HAP-1 (cell line): ENCODE data around the gene PCDHGA2.
"Not testable (repeated sequence)": the region's sequence is repeated elsewhere in the genome, so short reads cannot be mapped to it uniquely, and the experiment has no call there.

Source experiments
- DNase-seq, 2 experiments: peaks; one replicate each; pipeline ENCODE4 v3.0.0-alpha.2; 2016 to 2020; ENCODE audit warnings: low spot score in 2 of 2
- H3K27me3 ChIP-seq: fragments of 250-450 bp; sonication (Bioruptor Pico); 2 replicates; pipeline ENCODE4 v1.5.1; 2020; ENCODE audit warnings: low read depth, mild to moderate bottlenecking, moderate library complexity
- H3K36me3 ChIP-seq: fragments of 250-450 bp; sonication (Bioruptor Pico); replicated peaks from 2 replicates; pipeline ENCODE4 v1.5.1; 2020; ENCODE audit warnings: mild to moderate bottlenecking
- H3K4me1 ChIP-seq: fragments of 250-450 bp; sonication (Bioruptor Pico); 2 replicates; pipeline ENCODE4 v1.5.1; 2020; ENCODE audit warnings: mild to moderate bottlenecking
- H3K4me3 ChIP-seq: fragments of 250-450 bp; sonication (Bioruptor Pico); 2 replicates; pipeline ENCODE4 v1.5.1; 2020; ENCODE audit warnings: mild to moderate bottlenecking, moderate library complexity
- H3K9me3 ChIP-seq: fragments of 250-450 bp; sonication (Bioruptor Pico); 2 replicates; pipeline ENCODE4 v1.5.1; 2020; ENCODE audit warnings: mild to moderate bottlenecking, moderate library complexity
- in situ Hi-C: fragments of 300-500 bp; cut with MboI; formaldehyde crosslinking; loops from 3 replicates; pipeline ENCODE4 v1.14.3; 2020; ENCODE audit warnings: low sequenced_read_pairs, inconsistent platforms, mixed read lengths

The PCDHGA2 gene

DNA sequence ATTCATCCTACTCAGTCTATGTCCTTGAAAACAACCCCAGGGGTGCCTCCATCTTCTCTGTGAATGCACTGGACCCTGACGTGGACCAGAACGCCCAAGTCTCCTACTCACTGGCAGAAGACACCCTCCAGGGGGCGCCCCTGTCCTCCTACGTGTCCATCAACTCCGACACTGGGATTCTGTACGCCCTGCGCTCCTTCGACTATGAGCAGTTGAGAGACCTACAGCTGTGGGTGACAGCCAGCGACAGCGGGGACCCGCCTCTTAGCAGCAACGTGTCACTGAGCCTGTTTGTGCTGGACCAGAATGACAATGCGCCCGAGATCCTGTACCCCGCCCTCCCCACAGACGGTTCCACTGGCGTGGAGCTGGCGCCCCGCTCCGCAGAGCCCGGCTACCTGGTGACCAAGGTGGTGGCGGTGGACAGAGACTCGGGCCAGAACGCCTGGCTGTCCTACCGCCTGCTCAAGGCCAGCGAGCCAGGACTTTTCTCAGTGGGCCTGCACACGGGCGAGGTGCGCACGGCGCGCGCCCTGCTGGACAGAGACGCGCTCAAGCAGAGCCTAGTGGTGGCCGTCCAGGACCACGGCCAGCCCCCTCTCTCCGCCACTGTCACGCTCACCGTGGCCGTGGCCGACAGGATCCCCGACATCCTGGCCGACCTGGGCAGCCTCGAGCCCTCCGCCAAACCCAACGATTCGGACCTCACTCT is 37.0 kb downstream of the PCDHGA2 start:
- H3K9me3 ChIP-seq, H3K27me3 ChIP-seq, H3K4me3 ChIP-seq, H3K36me3 ChIP-seq, H3K4me1 ChIP-seq, in situ Hi-C loops: not testable (repeated sequence)
- peak in 1 of 2 experiments; percentile 24 for DNase-seq

DNA sequence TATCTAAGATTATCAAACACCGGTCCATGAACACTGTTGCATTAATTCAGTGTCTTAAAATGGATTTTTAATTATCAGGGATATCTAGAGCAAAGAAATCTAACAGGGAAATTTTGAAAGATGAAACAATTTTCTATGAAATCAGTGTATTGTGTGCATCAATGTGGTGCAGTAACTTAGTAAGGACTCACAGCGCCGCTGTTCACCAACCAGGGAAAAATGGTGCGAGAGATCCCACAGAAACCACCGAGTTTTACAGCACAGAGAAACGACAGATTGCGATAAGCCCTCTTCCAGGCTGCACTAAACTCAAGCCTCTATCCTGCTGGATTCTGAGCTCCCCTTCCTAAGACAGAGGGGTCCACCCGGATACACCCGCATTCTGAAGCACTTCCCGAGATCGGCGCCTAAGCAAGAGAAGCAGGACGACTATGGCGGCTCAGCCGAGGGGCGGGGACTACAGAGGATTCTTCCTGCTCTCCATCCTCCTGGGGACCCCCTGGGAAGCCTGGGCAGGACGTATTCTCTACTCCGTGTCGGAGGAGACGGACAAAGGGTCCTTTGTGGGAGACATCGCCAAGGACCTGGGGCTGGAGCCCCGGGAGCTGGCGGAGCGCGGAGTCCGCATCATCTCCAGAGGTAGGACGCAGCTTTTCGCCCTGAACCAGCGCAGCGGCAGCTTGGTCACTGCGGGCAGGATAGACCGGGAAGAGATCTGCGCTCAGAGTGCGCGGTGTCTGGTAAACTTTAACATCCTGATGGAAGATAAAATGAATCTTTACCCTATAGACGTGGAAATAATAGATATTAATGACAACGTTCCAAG is 44.1 kb downstream of the PCDHGA2 start, which contains the start of gene PCDHGA7:
Gene PCDHGA7 (plus strand): TSS at position 274 of the 826 bp plus-strand sequence. CDS start 158 bp downstream, at position 432.
- DNase-seq = no peak
- Histone ChIP-seq H3K9me3 (no peaks in the 10 kb centered on the region), H3K4me3 (no peak within 1 kb of the TSS), H3K4me1 (no peaks in the 10 kb centered on the region), H3K36me3 (no peaks in the 10 kb centered on the region), H3K27me3 (no peaks in the 10 kb centered on the region)
- in situ Hi-C loops = no loop called here

- H3K27me3 ChIP-seq = no peaks in the 10 kb centered on the region
- H3K9me3 ChIP-seq = no peaks in the 10 kb centered on the region
- no peak overlapping the region for H3K4me3 ChIP-seq
- in situ Hi-C loops = no loop called here
- DNase-seq = no peak
- no peaks in the 10 kb centered on the region for H3K36me3 ChIP-seq
- no peaks in the 10 kb centered on the region for H3K4me1 ChIP-seq
Measured at GRCh38 chr5:141383345-141383744, 44.8 kb downstream of the PCDHGA2 start.

GRCh38 chr5:141384471-141385267 is 46.1 kb downstream of the PCDHGA2 start:
- H3K4me1 ChIP-seq = no peaks in the 10 kb centered on the region
- no peak overlapping the region for H3K4me3 ChIP-seq
- H3K9me3 ChIP-seq = no peaks in the 10 kb centered on the region
- no peaks in the 10 kb centered on the region for H3K36me3 ChIP-seq
- no peaks in the 10 kb centered on the region for H3K27me3 ChIP-seq
- DNase-seq = no peak
- in situ Hi-C loops = no loop called here

DNA sequence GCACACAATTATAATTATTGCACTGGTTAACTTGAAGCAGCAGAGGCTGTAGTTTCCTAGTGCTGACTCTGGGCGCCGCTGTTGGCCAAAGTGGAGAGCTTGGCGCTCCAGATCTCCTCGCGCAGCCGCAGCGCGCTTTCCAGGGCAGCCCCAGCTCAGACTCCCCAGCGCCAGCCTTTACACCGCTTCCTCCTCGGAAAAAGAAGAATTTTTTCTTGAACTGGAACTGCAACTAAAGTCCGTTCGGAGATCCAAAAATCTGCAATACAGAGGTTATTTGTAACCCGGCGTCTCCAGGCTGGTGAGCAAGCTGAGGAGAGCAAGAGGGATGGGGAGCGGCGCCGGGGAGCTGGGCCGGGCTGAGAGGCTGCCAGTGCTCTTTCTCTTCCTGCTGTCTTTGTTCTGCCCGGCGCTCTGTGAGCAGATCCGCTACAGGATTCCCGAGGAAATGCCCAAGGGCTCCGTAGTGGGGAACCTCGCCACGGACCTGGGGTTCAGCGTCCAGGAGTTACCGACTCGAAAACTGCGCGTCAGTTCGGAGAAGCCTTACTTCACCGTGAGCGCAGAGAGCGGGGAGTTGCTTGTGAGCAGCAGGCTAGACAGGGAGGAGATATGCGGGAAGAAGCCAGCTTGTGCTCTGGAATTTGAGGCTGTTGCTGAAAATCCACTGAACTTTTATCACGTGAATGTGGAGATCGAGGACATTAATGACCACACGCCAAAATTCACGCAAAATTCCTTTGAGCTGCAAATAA is 49.2 kb downstream of the PCDHGA2 start, which contains the start of gene PCDHGB4:
Gene PCDHGB4 (plus strand): TSS at position 142 of the 755 bp plus-strand sequence. CDS start 187 bp downstream, at position 329.
- H3K9me3 ChIP-seq, H3K27me3 ChIP-seq, H3K4me1 ChIP-seq, in situ Hi-C loops, DNase-seq, H3K36me3 ChIP-seq, H3K4me3 ChIP-seq: not testable (repeated sequence)

DNA sequence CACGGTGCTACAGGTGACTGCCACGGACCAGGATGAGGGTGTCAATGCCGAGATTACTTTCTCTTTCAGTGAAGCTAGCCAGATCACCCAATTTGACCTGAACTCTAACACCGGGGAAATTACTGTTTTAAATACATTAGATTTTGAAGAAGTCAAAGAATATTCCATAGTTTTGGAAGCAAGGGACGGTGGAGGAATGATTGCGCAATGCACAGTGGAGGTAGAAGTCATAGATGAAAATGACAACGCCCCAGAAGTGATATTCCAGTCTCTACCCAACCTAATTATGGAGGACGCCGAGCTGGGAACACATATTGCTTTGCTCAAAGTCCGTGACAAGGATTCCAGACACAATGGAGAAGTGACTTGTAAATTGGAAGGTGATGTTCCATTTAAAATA is 50.1 kb downstream of the PCDHGA2 start:
- no peak overlapping the region for H3K4me3 ChIP-seq

GRCh38 chr5:141389153-141390042 is 50.8 kb downstream of the PCDHGA2 start:
- no peaks in the 10 kb centered on the region for H3K27me3 ChIP-seq
- DNase-seq = no peak
- H3K9me3 ChIP-seq = no peaks in the 10 kb centered on the region
- no peaks in the 10 kb centered on the region for H3K36me3 ChIP-seq
- H3K4me3 ChIP-seq = no peak overlapping the region
- in situ Hi-C loops = no loop called here
- H3K4me1 ChIP-seq = no peaks in the 10 kb centered on the region

More for the DNA sequence above, 50.1 kb downstream of the PCDHGA2 start:
- in situ Hi-C loops = no loop called here
- DNase-seq = no peak
- Histone ChIP-seq H3K36me3 (no peaks in the 10 kb centered on the region), H3K9me3 (no peaks in the 10 kb centered on the region), H3K4me1 (no peaks in the 10 kb centered on the region), H3K27me3 (no peaks in the 10 kb centered on the region)

DNA sequence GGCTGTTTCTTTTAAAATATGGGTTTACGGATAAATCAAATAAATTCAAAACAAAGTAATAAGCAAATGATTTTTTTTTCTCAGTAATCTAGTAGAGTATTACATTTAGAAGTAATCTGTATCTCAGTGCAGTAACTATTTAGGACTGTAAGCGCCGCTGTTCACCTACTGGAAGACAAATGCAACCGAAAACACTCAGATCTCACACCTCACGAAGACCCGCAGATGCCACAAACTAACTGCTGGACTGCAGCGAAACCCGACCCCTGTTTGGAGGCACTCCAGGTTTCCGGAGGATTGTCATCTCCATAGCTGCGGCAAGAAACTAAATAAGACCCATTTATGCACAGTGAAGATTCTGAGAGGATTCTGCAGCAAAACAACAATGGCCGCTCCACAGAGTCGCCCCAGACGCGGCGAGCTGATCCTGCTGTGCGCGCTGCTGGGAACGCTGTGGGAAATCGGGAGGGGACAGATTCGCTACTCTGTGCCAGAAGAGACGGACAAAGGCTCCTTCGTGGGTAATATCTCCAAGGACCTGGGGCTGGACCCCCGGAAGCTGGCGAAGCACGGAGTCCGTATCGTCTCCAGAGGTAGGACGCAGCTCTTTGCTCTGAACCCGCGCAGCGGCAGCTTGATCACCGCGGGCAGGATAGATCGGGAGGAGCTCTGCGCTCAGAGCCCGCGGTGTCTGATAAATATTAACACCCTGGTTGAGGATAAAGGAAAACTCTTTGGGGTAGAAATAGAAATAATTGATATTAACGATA is 54.1 kb downstream of the PCDHGA2 start, which contains the start of gene PCDHGA8:
Gene PCDHGA8 (plus strand): TSS at position 205 of the 770 bp plus-strand sequence. CDS start 181 bp downstream, at position 386.
- in situ Hi-C loops = no loop called here
- no peak for DNase-seq
- Histone ChIP-seq H3K4me3 (no peak within 1 kb of the TSS), H3K36me3 (no peaks in the 10 kb centered on the region), H3K4me1 (no peaks in the 10 kb centered on the region), H3K27me3 (no peaks in the 10 kb centered on the region), H3K9me3 (no peaks in the 10 kb centered on the region)
